Neuronal stem cell (in vitro differentiated cells): ENCODE data around the gene CYP19A1.

Source experiments
- DNase-seq: peaks from one replicate; pipeline ENCODE4 v3.0.0-alpha.2; 2013; ENCODE audit warnings: low spot score
- H2AFZ ChIP-seq: one replicate; pipeline ENCODE4 v1.6.1; 2013; ENCODE audit warnings: mild to moderate bottlenecking, low read length, inconsistent platforms
- H2AK5ac ChIP-seq: 2 replicates; pipeline ENCODE4 v1.6.1; 2013; ENCODE audit warnings: low read depth, mild to moderate bottlenecking, inconsistent platforms, low read length, moderate library complexity, mixed read lengths
- H2BK120ac ChIP-seq: 2 replicates; pipeline ENCODE4 v1.6.1; 2013; ENCODE audit warnings: low read depth, mild to moderate bottlenecking, inconsistent platforms, low read length, moderate library complexity, mixed read lengths
- H2BK12ac ChIP-seq: one replicate; pipeline ENCODE4 v1.6.1; 2013; ENCODE audit warnings: low read length, inconsistent platforms
- H2BK15ac ChIP-seq: 2 replicates; pipeline ENCODE4 v1.6.1; 2013; ENCODE audit warnings: mild to moderate bottlenecking, low read length, inconsistent platforms, mixed read lengths
- H2BK5ac ChIP-seq: one replicate; pipeline ENCODE4 v1.6.1; 2013; ENCODE audit warnings: inconsistent platforms, mild to moderate bottlenecking, low read length, moderate library complexity
- H3K14ac ChIP-seq: one replicate; pipeline ENCODE4 v1.6.1; 2013; ENCODE audit warnings: low read length, inconsistent platforms
- H3K18ac ChIP-seq: 2 replicates; pipeline ENCODE4 v1.6.1; 2013; ENCODE audit warnings: low read length, inconsistent platforms
- H3K23ac ChIP-seq: 2 replicates; pipeline ENCODE4 v1.6.1; 2013; ENCODE audit warnings: low read depth, mild to moderate bottlenecking, mixed read lengths, low read length, inconsistent platforms; ENCODE audit not compliant: poor library complexity
- H3K27ac ChIP-seq: replicated peaks from 3 replicates; pipeline ENCODE4 v1.5.1; 2013; ENCODE audit warnings: low read length, inconsistent platforms
- H3K27me3 ChIP-seq, 3 experiments: 2 replicates each; pipeline ENCODE4 v1.6.1; 2013; ENCODE audit warnings: low read length in 3 of 3, mild to moderate bottlenecking in 2 of 3, inconsistent platforms in 1 of 3, low read depth in 1 of 3, mixed read lengths in 1 of 3, moderate library complexity in 1 of 3; ENCODE audit not compliant: control insufficient read depth in 3 of 3, insufficient read depth in 3 of 3
- H3K36me3 ChIP-seq, 2 donors: replicated peaks in 1 of 2; 2 replicates each; pipeline ENCODE4 v1.6.1; 2013; ENCODE audit warnings: low read length in 2 of 2; ENCODE audit not compliant: control insufficient read depth in 2 of 2, insufficient read depth in 2 of 2
- H3K4ac ChIP-seq: 2 replicates; pipeline ENCODE4 v1.6.1; 2013; ENCODE audit warnings: inconsistent platforms, mild to moderate bottlenecking, low read length, moderate library complexity
- H3K4me1 ChIP-seq, 2 donors: 1 replicate in 1 of 2; 2 replicates in 1 of 2; pipeline ENCODE4 v1.6.1; 2013; ENCODE audit warnings: low read length in 2 of 2, low read depth in 1 of 2; ENCODE audit not compliant: control insufficient read depth in 2 of 2, insufficient read depth in 1 of 2
- H3K4me2 ChIP-seq: one replicate; pipeline ENCODE4 v1.6.1; 2013; ENCODE audit warnings: mild to moderate bottlenecking, low read length, inconsistent platforms; ENCODE audit not compliant: insufficient read depth, poor library complexity, severe bottlenecking
- H3K4me3 ChIP-seq, 2 donors: 2 replicates each; pipeline ENCODE4 v1.5.1; 2013; ENCODE audit warnings: low read length in 2 of 2, mild to moderate bottlenecking in 2 of 2, inconsistent platforms in 1 of 2, moderate library complexity in 1 of 2
- H3K79me1 ChIP-seq: one replicate; pipeline ENCODE4 v1.6.1; 2013; ENCODE audit warnings: low read depth, mild to moderate bottlenecking, inconsistent platforms, low read length, moderate library complexity
- H3K9ac ChIP-seq: one replicate; pipeline ENCODE4 v1.6.1; 2013; ENCODE audit warnings: mild to moderate bottlenecking, low read depth, low read length, inconsistent platforms; ENCODE audit not compliant: poor library complexity
- H3K9me3 ChIP-seq, 2 donors: replicated peaks in 1 of 2; 2 replicates each; pipeline versions ENCODE3 to v1.6.1; 2013; ENCODE audit warnings: low read length in 2 of 2, mild to moderate bottlenecking in 2 of 2, inconsistent platforms in 1 of 2, low read depth in 1 of 2, mixed read lengths in 1 of 2, moderate library complexity in 1 of 2; ENCODE audit not compliant: control insufficient read depth in 2 of 2, insufficient read depth in 1 of 2
- H4K8ac ChIP-seq: one replicate; pipeline ENCODE4 v1.6.1; 2013; ENCODE audit warnings: low read depth, mild to moderate bottlenecking, inconsistent platforms, low read length, moderate library complexity
- H4K91ac ChIP-seq: one replicate; pipeline ENCODE4 v1.6.1; 2013; ENCODE audit warnings: low read length, low read depth, mild to moderate bottlenecking, inconsistent platforms; ENCODE audit not compliant: poor library complexity
- WGBS, 2 donors: extraction: QIAGEN DNeasy Blood & Tissue Kit; methylation state at CpG; one replicate each; pipeline ENCODE4 v1.1.7; 2013; ENCODE audit warnings: missing lambda C conversion rate in 2 of 2, mixed read lengths in 1 of 2; ENCODE audit not compliant: insufficient read length in 2 of 2, insufficient replicate concordance in 1 of 2; ENCODE audit errors: extremely low coverage in 2 of 2; 5-methylcytosine and 5-hydroxymethylcytosine counted together

Gene CYP19A1

GRCh38 chr15:51386029-51386428, 47.6 kb upstream of the CYP19A1 start:
- H2BK5ac ChIP-seq, result no peak overlapping the region
- peak overlapping the region; percentile 71 for H3K18ac ChIP-seq
- no peak overlapping the region for H3K9ac ChIP-seq
- no peak overlapping the region for H3K4ac ChIP-seq
- no peak overlapping the region for H2BK12ac ChIP-seq
- no peak overlapping the region for H3K4me3 ChIP-seq
- H3K4me1 ChIP-seq, result peaks cover under 1 to 7% of the 10 kb centered on the region in 2 donors
- H3K23ac ChIP-seq, result no peak overlapping the region
- peaks cover 0 to 2% of the 10 kb centered on the region in 2 donors for H3K9me3 ChIP-seq
- no peak overlapping the region for H2BK120ac ChIP-seq
- no peak overlapping the region for H3K14ac ChIP-seq
- H3K36me3 ChIP-seq, result no peaks in the 10 kb centered on the region
- no peak overlapping the region for H3K27ac ChIP-seq
- no peak overlapping the region for H4K91ac ChIP-seq
- no peak overlapping the region for H4K8ac ChIP-seq
- no peaks in the 10 kb centered on the region for H3K79me1 ChIP-seq
- H2AK5ac ChIP-seq, result no peak overlapping the region
- H3K27me3 ChIP-seq, result no peaks in the 10 kb centered on the region
- H2AFZ ChIP-seq, result no peak overlapping the region
- no CpG with 5 or more reads among the region's 8 CpGs for WGBS, 2 donors
- no peak overlapping the region for H3K4me2 ChIP-seq
- DNase-seq, result no peak
- H2BK15ac ChIP-seq, result peak overlapping the region; percentile 23

- DNase-seq, result peak; percentile 36
- WGBS, 2 donors, result no CpG with 5 or more reads among the region's 4 CpGs
Measured at GRCh38 chr15:51382787-51383186, 44.4 kb upstream of the CYP19A1 start.

DNA sequence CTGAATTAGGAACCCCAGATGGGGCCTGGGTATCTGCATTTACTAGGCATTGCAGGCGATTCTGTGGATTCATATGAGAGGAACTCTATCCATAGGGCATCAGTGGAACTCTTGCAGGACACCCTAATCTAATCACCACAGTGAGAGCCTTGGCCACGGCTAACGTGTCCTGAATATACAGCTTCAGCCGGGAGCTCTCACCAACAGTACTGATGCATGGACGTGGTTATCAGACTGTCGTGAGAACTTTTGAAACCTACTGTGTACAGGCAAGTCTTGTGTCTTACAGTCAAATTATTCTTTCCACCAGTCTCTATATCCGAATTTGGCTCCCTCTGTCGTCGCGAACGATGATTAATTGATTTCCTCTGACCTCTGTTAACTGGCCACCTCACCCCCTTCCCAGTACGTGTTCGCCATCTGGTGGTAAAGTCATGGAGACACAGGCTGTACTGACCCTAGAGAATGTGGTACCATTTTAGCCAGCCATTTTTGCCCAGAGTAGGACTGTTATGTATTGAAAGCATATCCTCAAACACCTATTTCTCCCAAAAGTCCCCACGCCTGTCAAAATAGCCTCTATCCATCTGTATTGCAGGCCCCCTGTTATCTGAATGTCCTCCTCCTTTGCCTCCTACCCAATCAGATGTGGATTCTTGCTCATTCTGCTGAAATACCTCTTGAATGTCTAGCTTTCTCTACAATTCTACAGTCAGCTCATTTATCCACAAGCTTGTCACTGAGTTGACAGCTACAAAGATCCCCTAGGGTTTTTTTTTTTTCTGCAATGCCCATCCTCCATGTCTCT, 42.8 kb upstream of the CYP19A1 start:
- no peak overlapping the region for H2BK5ac ChIP-seq
- H4K91ac ChIP-seq, result no peak overlapping the region
- no peaks in the 10 kb centered on the region for H3K27me3 ChIP-seq
- H3K23ac ChIP-seq, result no peak overlapping the region
- peak overlapping the region; percentile 36 for H3K18ac ChIP-seq
- H3K79me1 ChIP-seq, result no peaks in the 10 kb centered on the region
- no peak overlapping the region for H2BK15ac ChIP-seq
- no peak overlapping the region for H2AK5ac ChIP-seq
- DNase-seq, result peak; percentile 65
- peaks cover 0 to 2% of the 10 kb centered on the region in 2 donors for H3K9me3 ChIP-seq
- no CpG with 5 or more reads among the region's 14 CpGs for WGBS, 2 donors
- H3K27ac ChIP-seq, result no peak overlapping the region
- no peak overlapping the region for H3K4me2 ChIP-seq
- H3K4me1 ChIP-seq, result peaks cover 0 to 3% of the 10 kb centered on the region in 2 donors
- H3K9ac ChIP-seq, result no peak overlapping the region
- no peak overlapping the region for H2AFZ ChIP-seq
- no peak overlapping the region for H3K14ac ChIP-seq
- H2BK12ac ChIP-seq, result no peak overlapping the region
- no peak overlapping the region for H4K8ac ChIP-seq
- no peak overlapping the region for H3K4ac ChIP-seq
- no peak overlapping the region for H2BK120ac ChIP-seq
- no peaks in the 10 kb centered on the region for H3K36me3 ChIP-seq
- H3K4me3 ChIP-seq, result no peak overlapping the region

More at GRCh38 chr15:51382787-51383186, 44.4 kb upstream of the CYP19A1 start:
- H3K4ac ChIP-seq, result no peak overlapping the region
- H4K8ac ChIP-seq, result no peak overlapping the region
- no peak overlapping the region for H3K14ac ChIP-seq
- H2AFZ ChIP-seq, result peak overlapping the region; percentile 7
- no peak overlapping the region for H3K4me3 ChIP-seq
- no peak overlapping the region for H2BK15ac ChIP-seq
- no peak overlapping the region for H3K27ac ChIP-seq
- H3K27me3 ChIP-seq, result no peaks in the 10 kb centered on the region
- H3K9ac ChIP-seq, result no peak overlapping the region
- H3K36me3 ChIP-seq, result no peaks in the 10 kb centered on the region
- no peak overlapping the region for H3K4me2 ChIP-seq
- H2BK120ac ChIP-seq, result no peak overlapping the region
- H2BK5ac ChIP-seq, result no peak overlapping the region
- H2AK5ac ChIP-seq, result no peak overlapping the region
- H2BK12ac ChIP-seq, result no peak overlapping the region
- H3K9me3 ChIP-seq, result peaks cover 0 to 2% of the 10 kb centered on the region in 2 donors
- H4K91ac ChIP-seq, result no peak overlapping the region
- no peak overlapping the region for H3K18ac ChIP-seq
- no peaks in the 10 kb centered on the region for H3K79me1 ChIP-seq
- peaks cover 0 to 3% of the 10 kb centered on the region in 2 donors for H3K4me1 ChIP-seq
- H3K23ac ChIP-seq, result no peak overlapping the region

- Histone ChIP-seq H3K4me2 (no peak overlapping the region), H3K18ac (no peak overlapping the region), H2BK5ac (no peak overlapping the region), H3K9me3 (peaks cover 0 to 2% of the 10 kb centered on the region in 2 donors), H3K27me3 (no peaks in the 10 kb centered on the region), H2BK120ac (no peak overlapping the region), H4K91ac (no peak overlapping the region), H3K9ac (no peak overlapping the region), H3K27ac (no peak overlapping the region), H3K4ac (no peak overlapping the region), H3K14ac (no peak overlapping the region), H2BK15ac (no peak overlapping the region), H3K4me3 (no peak overlapping the region), H3K36me3 (no peaks in the 10 kb centered on the region), H2AFZ (no peak overlapping the region), H2AK5ac (no peak overlapping the region), H4K8ac (no peak overlapping the region), H3K23ac (no peak overlapping the region), H3K79me1 (no peaks in the 10 kb centered on the region), H2BK12ac (no peak overlapping the region), H3K4me1 (peaks cover 0 to 3% of the 10 kb centered on the region in 2 donors)
- no CpG with 5 or more reads among the region's 4 CpGs for WGBS, 2 donors
- DNase-seq, result no peak
Measured at GRCh38 chr15:51379390-51379789, 41.0 kb upstream of the CYP19A1 start.
